C1 segment of cervical spinal cord (tissue), 14 donors: ENCODE measurements around the gene SLC17A3.

ENCODE experiments used
- DNase-seq, 14 donors: peaks; one replicate each; lab custom pipeline; 2025; lab: John Stamatoyannopoulos, UW

Gene SLC17A3

GRCh38 chr6:25874118-25874517 lies at the start of gene SLC17A3:
SLC17A3 (minus strand) TSS chr6:25874243; CDS start chr6:25868387, 5,856 bp downstream.
- DNase-seq, result no peak

DNA sequence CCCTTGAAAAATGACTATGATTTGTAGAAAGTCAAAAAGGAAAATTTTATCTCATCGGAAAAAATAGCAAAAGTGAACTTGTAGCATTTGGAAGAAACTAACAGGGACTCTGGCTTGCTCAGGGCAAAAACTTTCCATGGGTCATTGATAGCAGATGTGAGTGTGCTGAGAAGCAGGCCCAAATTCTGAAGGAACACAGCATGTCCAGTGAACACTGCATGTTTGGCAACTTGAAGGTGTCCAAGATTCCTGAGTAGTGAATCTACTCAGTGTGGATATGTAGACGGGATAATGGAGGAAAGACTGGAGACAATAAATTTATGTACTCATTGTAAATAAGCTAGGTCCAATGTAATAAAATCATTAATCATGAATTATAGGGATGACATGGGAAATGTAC lies 48.3 kb upstream of the SLC17A3 start:
- DNase-seq, result no peak

- DNase-seq, result no peak
These were observed 47.6 kb upstream of the SLC17A3 start for GRCh38 chr6:25921525-25922203.

DNA sequence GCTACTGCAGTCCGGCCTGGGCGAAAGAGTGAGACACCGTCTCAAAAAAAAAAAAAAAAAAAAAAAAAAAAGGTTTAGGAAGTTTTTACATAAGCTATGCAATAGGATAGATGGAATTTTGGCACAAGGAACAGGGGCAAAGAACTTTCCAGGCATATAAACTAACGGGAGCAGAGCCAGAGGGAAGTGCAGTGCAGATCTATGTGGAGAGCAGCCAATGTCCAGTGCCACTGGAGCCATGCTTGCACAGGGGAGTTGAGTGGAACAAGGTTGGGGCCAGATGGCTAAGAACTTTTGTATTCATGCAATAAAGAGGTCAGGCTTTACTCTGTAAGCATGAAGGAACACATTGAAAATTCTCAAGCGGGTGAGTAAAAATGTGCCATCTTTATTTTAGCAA lies 45.6 kb upstream of the SLC17A3 start:
- DNase-seq, result no peak

DNA sequence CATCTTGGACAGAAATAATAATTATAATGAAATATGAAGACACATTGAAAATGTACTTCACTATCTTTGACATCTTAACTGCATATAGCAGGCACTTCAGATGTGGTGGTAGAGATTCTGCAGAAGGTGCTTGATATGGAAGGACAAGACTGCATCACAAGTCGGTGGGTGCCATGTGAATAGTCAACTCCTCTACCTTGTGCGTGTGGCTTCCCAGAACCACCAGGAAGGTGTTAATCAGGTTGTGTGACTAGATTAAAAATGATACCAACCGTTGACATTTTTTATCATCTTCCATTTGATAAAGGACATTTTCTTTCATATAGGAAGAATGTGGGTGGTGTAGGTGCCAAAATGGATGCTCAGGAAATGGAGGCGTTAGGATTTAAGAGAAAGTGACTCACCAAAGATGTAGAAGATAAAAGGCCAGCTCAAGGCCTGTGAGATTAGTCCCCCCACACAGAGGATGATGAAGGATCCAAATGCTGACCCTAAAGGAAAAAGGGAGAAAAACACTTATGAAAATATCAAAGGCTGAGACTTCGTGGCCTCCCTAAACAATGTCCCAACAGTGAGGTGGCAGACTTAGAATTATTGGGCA lies 44.1 kb upstream of the SLC17A3 start:
- no peak for DNase-seq

- no peak for DNase-seq
These were observed 42.9 kb upstream of the SLC17A3 start for GRCh38 chr6:25916789-25917490.

GRCh38 chr6:25916330-25916729 lies 42.3 kb upstream of the SLC17A3 start:
- DNase-seq, result no peak

- DNase-seq, result no peak
These were observed 39.7 kb upstream of the SLC17A3 start for GRCh38 chr6:25913741-25914140.

GRCh38 chr6:25911351-25911750 lies 37.3 kb upstream of the SLC17A3 start:
- DNase-seq, result no peak

GRCh38 chr6:25907475-25908014 lies 33.5 kb upstream of the SLC17A3 start:
- no peak for DNase-seq

DNA sequence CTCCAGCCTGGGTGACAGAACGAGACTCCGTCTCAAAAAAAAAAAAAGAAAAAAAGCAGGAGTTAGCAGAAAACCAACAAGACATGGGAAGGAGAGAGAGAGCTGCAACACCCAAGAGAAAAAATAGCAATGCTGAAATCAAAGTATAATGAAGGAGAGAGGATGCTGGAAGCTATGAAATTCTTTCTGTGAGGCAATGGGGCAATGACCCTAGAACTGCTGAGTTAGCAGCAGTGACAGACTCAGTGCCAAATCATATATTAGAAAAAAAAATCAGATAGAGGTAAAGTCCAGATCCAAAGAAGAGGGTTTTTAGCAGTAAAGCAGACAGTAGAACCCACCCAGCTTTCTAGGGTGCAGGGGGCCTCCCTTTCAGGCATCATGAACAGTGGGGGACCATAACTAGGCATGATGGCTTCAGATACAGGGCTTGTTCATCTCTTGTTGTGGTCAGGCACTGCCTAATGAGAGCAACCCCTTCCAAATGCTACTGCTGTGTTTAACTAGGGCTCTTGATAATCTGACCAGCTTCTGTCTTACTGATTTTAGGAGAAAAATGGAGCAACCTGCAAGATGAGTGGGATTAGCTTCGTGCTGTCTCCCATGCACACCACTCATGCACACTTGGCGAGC lies 29.5 kb upstream of the SLC17A3 start:
- no peak for DNase-seq

- DNase-seq, result no peak
These were observed 28.0 kb upstream of the SLC17A3 start for GRCh38 chr6:25902071-25902470.

- no peak for DNase-seq
These were observed 26.8 kb upstream of the SLC17A3 start for GRCh38 chr6:25900843-25901242.

- DNase-seq, result no peak
These were observed 25.8 kb upstream of the SLC17A3 start for GRCh38 chr6:25899580-25900408.

DNA sequence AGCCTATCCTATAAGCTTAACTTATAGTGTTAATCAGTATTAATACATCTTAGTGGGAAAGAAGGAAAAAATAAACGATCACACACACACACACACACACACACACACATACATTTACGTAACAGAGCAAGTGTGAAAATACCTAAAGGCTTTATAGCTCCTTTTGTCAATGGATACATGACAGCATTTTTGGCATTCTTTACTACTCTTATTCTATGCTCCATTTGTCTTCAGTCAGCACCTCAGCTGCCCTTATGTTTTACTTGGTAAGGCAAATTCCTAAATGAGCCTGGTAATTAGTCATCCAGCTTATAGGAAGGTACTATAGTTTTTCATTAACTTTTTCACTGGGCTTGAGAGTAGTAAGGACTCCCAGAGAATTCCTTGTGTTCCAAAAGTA lies 25.1 kb upstream of the SLC17A3 start:
- DNase-seq, result no peak

DNA sequence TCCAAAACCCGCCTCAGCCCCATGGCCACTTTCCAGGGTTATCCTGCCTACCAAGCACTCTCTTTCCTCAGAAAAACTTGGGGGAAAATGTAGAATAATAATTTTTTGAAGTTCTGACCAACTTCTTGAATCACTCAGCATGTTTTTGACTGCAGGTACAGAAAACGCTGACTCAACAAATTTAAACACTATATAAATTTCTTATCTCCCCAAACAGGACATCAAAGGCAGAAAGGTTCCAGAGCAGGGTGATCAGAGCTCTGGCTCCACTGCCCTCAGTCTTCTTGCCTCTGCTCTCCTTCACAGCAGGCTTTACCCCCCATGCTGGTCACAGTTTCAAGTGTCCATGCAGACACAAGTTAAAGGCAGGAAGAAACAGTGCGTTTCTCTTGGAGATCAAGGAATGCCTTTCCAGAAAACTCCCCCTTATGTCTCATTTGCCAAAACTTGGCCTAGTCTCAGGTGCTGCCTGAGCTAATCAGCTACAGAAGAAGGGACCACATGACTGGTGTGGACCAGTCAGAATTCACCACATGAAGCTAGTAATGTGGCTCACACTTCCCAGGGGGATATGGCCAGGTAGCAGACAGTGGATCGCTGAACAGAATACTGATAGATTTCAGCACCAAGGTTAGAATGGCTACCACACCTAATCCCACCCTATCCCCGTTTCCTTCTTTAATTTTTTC lies 24.4 kb upstream of the SLC17A3 start:
- no peak for DNase-seq

GRCh38 chr6:25896252-25896651 lies 22.2 kb upstream of the SLC17A3 start:
- no peak for DNase-seq

DNA sequence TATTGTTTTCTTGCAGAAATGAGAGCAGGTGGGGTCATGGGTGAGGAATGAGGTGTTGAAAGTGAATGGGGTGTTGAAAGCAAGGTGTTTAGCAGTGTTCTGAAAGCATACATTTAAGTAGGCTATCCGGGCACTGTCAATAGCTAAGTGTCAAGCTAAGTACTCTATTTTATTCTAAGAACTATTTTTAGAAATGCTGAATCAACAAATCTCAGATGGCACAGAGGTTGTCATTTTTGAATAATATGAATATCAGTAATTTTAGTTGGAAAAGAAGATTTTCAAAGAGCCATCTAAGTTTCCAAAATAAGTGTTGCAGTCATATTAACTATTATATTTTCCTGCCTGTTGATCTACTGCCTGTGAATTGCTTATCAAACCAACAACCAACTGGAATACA lies 21.7 kb upstream of the SLC17A3 start:
- DNase-seq, result no peak

DNA sequence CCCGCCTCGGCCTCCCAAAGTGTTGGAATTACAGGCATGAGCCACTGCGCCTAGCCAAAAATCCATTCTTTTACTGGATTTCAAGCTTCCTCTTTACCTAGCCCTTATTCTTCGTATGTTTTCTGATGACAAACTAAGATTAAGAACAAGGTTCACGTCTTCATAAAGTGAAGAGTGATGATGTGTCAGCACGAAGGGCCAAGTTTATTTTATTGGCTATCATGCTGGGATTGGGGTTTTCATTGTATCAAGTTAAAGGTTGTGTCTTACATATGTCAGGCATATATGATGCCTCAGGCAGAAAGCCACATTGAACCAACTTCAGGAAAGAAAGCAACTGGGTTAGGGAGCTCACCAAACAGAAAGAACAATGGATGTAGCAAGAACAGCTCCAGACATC lies 19.7 kb upstream of the SLC17A3 start:
- no peak for DNase-seq

GRCh38 chr6:25892877-25893276 lies 18.8 kb upstream of the SLC17A3 start:
- DNase-seq, result no peak
